Neural cell (in vitro differentiated cells): ENCODE results near the gene UMAD1. TPM values are rescaled to one million over a fixed set of nuclear protein-coding genes. Genes with fewer than 3 reads are reported as not detected.

Experiments used
- H2AFZ ChIP-seq: fragments of 200-600, 300-800 bp; sonication (generic), shearing (Covaris generic); 2 replicates; pipeline ENCODE4 v1.6.0; 2014; ENCODE audit warnings: low read depth, mild to moderate bottlenecking, antibody characterized with exemption, low read length, moderate library complexity
- H3F3A ChIP-seq: fragments of 200-600 bp; shearing (Covaris generic); 2 replicates; pipeline ENCODE4 v1.6.1; 2016; ENCODE audit warnings: mild to moderate bottlenecking, moderate library complexity, mixed read lengths, antibody characterized with exemption, low read length; ENCODE audit not compliant: insufficient read depth, poor library complexity, severe bottlenecking
- H3K27ac ChIP-seq: fragments of 200-600, 300-800 bp; sonication (generic), shearing (Covaris generic); 2 replicates; pipeline ENCODE4 v1.5.1; 2014; ENCODE audit warnings: mild to moderate bottlenecking, low read length, moderate library complexity
- H3K27me3 ChIP-seq: fragments of 300-800, 200-600 bp; sonication (generic), shearing (Covaris generic); 2 replicates; pipeline ENCODE4 v1.6.0; 2014; ENCODE audit warnings: mild to moderate bottlenecking, low read depth, low read length, moderate library complexity; ENCODE audit not compliant: insufficient read depth
- H3K36me3 ChIP-seq: fragments of 300-800, 200-600 bp; sonication (generic), shearing (Covaris generic); 2 replicates; pipeline ENCODE4 v1.5.1; 2014; ENCODE audit warnings: mild to moderate bottlenecking, antibody characterized with exemption, low read length, moderate library complexity; ENCODE audit not compliant: insufficient read depth
- H3K4me2 ChIP-seq: fragments of 300-800, 200-600 bp; sonication (generic), shearing (Covaris generic); 2 replicates; pipeline ENCODE4 v1.6.0; 2014; ENCODE audit warnings: mild to moderate bottlenecking, low read length
- H3K4me3 ChIP-seq: fragments of 300-800, 200-600 bp; sonication (generic), shearing (Covaris generic); 2 replicates; pipeline ENCODE4 v1.5.1; 2014; ENCODE audit warnings: mild to moderate bottlenecking, low read length, moderate library complexity
- H3K79me2 ChIP-seq: fragments of 200-600 bp; shearing (Covaris generic); replicated peaks from 2 replicates; pipeline ENCODE4 v1.6.0; 2014; ENCODE audit warnings: mild to moderate bottlenecking, low read length, moderate library complexity; ENCODE audit not compliant: insufficient read depth
- H3K9ac ChIP-seq: fragments of 300-800, 200-600 bp; sonication (generic), shearing (Covaris generic); 2 replicates; pipeline ENCODE4 v1.6.1; 2016; ENCODE audit warnings: mild to moderate bottlenecking, low read length, mixed read lengths
- H3K9me2 ChIP-seq: fragments of 200-600 bp; shearing (Covaris generic); 2 replicates; pipeline ENCODE4 v1.6.1; 2016; ENCODE audit warnings: mild to moderate bottlenecking, low read length, mixed read lengths; ENCODE audit not compliant: insufficient read depth
- H3K9me3 ChIP-seq: fragments of 200-600, 300-800 bp; sonication (generic), shearing (Covaris generic); 2 replicates; pipeline ENCODE4 v1.6.1; 2016; ENCODE audit warnings: mild to moderate bottlenecking, mixed run types, low read length, moderate library complexity, mixed read lengths
- H4K20me1 ChIP-seq: fragments of 200-600 bp; shearing (Covaris generic); 2 replicates; pipeline ENCODE4 v1.6.1; 2016; ENCODE audit warnings: mild to moderate bottlenecking, mixed run types; ENCODE audit not compliant: insufficient read depth
- CTCF ChIP-seq: fragments of 450-650 bp; IDR thresholded peaks from 2 replicates; pipeline ENCODE4 v1.5.1; 2014; ENCODE audit warnings: antibody characterized with exemption, mild to moderate bottlenecking, moderate library complexity; ENCODE audit not compliant: poor library complexity, severe bottlenecking
- EP300 ChIP-seq: fragments of 450-650 bp; conservative IDR thresholded peaks from 2 replicates; pipeline ENCODE4 v1.6.1; 2014; ENCODE audit warnings: antibody characterized with exemption, mild to moderate bottlenecking, moderate library complexity; ENCODE audit not compliant: poor library complexity, severe bottlenecking
- EZH2 ChIP-seq: fragments of 200-600, 300-800 bp; shearing (Covaris generic), sonication (generic); IDR thresholded peaks from 2 replicates; pipeline ENCODE4 v1.6.1; 2014; ENCODE audit warnings: antibody characterized with exemption, low read length, borderline replicate concordance, mild to moderate bottlenecking; ENCODE audit not compliant: insufficient read depth, poor library complexity, severe bottlenecking
- MXI1 ChIP-seq: fragments of 450-650 bp; conservative IDR thresholded peaks from 2 replicates; pipeline ENCODE4 v1.6.1; 2014; ENCODE audit warnings: antibody characterized with exemption, mild to moderate bottlenecking; ENCODE audit not compliant: poor library complexity, severe bottlenecking
- POLR2AphosphoS5 ChIP-seq: IDR thresholded peaks from 2 replicates; pipeline ENCODE4 v1.6.1; 2012
- RAD21 ChIP-seq: fragments of 450-650 bp; conservative IDR thresholded peaks from 2 replicates; pipeline ENCODE4 v1.6.1; 2014; ENCODE audit warnings: antibody characterized with exemption, mild to moderate bottlenecking, moderate library complexity
- REST ChIP-seq: IDR thresholded peaks from 2 replicates; pipeline ENCODE4 v1.6.1; 2012; ENCODE audit warnings: borderline replicate concordance
- SMC3 ChIP-seq: fragments of 450-650 bp; conservative IDR thresholded peaks from 2 replicates; pipeline ENCODE4 v1.6.1; 2014; ENCODE audit warnings: antibody characterized with exemption, mild to moderate bottlenecking, moderate library complexity; ENCODE audit not compliant: poor library complexity
- TAF1 ChIP-seq: IDR thresholded peaks from 2 replicates; pipeline ENCODE4 v1.6.1; 2012; ENCODE audit warnings: low read depth
- polyA plus RNA-seq: library from polyadenylated mRNA; depleted of rRNA; stranded (reverse); fragments of >200 nt; gene quantifications from 2 replicates; pipeline ENCODE4 v1.2.3, GENCODE V29; 2014

UMAD1 gene
- polyA plus RNA-seq, 1 donor from 2014 or later, result 14.7 TPM

- Histone ChIP-seq H3K27me3 (no peaks in the 10 kb centered on the region), H3K4me3 (no peak overlapping the region), H3K79me2 (no peaks in the 10 kb centered on the region), H4K20me1 (no peaks in the 10 kb centered on the region), H3K9ac (no peak overlapping the region), H3K9me2 (no peaks in the 10 kb centered on the region), H3K9me3 (no peaks in the 10 kb centered on the region), H3K27ac (no peak overlapping the region), H3F3A (no peaks in the 10 kb centered on the region), H2AFZ (no peak overlapping the region), H3K36me3 (peaks cover 6% of the 10 kb centered on the region), H3K4me2 (no peak overlapping the region)
- TF ChIP-seq EP300 (no peak), POLR2AphosphoS5 (no peak), MXI1 (no peak), EZH2 (no peak), REST (no peak)
Measured at GRCh38 chr7:7596176-7596575, 44.4 kb upstream of the UMAD1 start.

- Histone ChIP-seq H4K20me1 (no peaks in the 10 kb centered on the region), H3K27ac (no peak overlapping the region), H3K9me3 (no peaks in the 10 kb centered on the region)
Measured at GRCh38 chr7:7607010-7607409, 33.5 kb upstream of the UMAD1 start.

More at GRCh38 chr7:7607010-7607409, 33.5 kb upstream of the UMAD1 start:
- H3K4me2 ChIP-seq, result no peak overlapping the region
- no peaks in the 10 kb centered on the region for H3K79me2 ChIP-seq
- no peaks in the 10 kb centered on the region for H3K27me3 ChIP-seq
- H3K4me3 ChIP-seq, result no peak overlapping the region
- no peaks in the 10 kb centered on the region for H3F3A ChIP-seq
- H3K9ac ChIP-seq, result no peak overlapping the region
- no peak overlapping the region for H2AFZ ChIP-seq
- TF ChIP-seq MXI1 (no peak), CTCF (no peak), EP300 (no peak), TAF1 (no peak), EZH2 (no peak), REST (no peak), RAD21 (no peak), SMC3 (no peak), POLR2AphosphoS5 (no peak)
- peaks cover 3% of the 10 kb centered on the region for H3K9me2 ChIP-seq
- no peaks in the 10 kb centered on the region for H3K36me3 ChIP-seq
